A549 (cell line): ENCODE data around the gene FLT3LG.

Experiments used
- BHLHE40 ChIP-seq: IDR thresholded peaks from 2 replicates; pipeline ENCODE4 v1.6.1; 2012; ENCODE audit warnings: low read depth, low read length, inconsistent platforms
- EHF ChIP-seq: fragments of 250-450 bp; sonication (Bioruptor Pico); IDR thresholded peaks from 2 replicates; pipeline ENCODE4 v1.5.0; 2020; ENCODE audit warnings: mild to moderate bottlenecking
- HDAC2 ChIP-seq: fragments of 200-600 bp; sonication (generic); IDR thresholded peaks from 2 replicates; pipeline ENCODE4 v1.6.1; 2016
- MYC ChIP-seq: IDR thresholded peaks from 2 replicates; pipeline ENCODE4 v1.6.1; 2012; ENCODE audit warnings: mild to moderate bottlenecking, inconsistent platforms, low read length, improper control_type of control experiment, borderline replicate concordance
- POLR2A ChIP-seq: IDR thresholded peaks from 2 replicates; pipeline ENCODE4 v1.6.1; 2012; ENCODE audit warnings: mild to moderate bottlenecking, low read length
- RAD21 ChIP-seq, 2 experiments: fragments of >200 bp in 1 of 2; sonication (Bioruptor Twin) in 1 of 2; formaldehyde crosslinking in 1 of 2; IDR thresholded peaks in 1 of 2; conservative IDR thresholded peaks in 1 of 2; 2 replicates in 1 of 2; 3 replicates in 1 of 2; pipeline ENCODE4 v1.6.1; 2012 to 2018; ENCODE audit warnings: inconsistent platforms in 1 of 2
- TF ChIP-seq, protein P1 (sequence below): fragments of 200-600 bp; sonication (generic); IDR thresholded peaks from 2 replicates; pipeline ENCODE4 v1.6.1; 2016; ENCODE audit warnings: antibody characterized with exemption, mild to moderate bottlenecking, moderate library complexity
- TF ChIP-seq, protein P2 (sequence below): fragments of >200 bp; sonication (Bioruptor Twin); formaldehyde crosslinking; IDR thresholded peaks from 3 replicates; pipeline ENCODE4 v1.5.1; 2016

DNA sequence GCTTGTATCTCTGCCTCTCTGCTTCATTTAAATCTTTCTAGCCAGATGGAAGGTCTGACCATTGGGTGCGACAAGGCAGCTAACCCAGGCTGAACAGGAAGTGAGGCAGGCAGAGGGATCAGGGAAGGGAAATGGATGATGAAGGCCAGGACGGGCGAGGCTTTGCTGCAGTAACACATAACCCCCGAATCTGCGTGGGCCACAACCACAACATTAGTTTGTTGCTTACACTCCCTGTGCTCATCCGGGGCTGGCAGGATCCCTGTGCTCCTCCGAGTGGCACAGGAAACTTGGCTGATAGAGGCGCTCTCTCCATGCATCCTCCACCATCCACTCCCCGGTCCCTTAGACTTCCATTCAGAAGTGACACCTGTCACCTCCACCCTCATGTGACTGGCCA, 1.1 kb upstream of the FLT3LG start:
- TF ChIP-seq, protein P1, sequence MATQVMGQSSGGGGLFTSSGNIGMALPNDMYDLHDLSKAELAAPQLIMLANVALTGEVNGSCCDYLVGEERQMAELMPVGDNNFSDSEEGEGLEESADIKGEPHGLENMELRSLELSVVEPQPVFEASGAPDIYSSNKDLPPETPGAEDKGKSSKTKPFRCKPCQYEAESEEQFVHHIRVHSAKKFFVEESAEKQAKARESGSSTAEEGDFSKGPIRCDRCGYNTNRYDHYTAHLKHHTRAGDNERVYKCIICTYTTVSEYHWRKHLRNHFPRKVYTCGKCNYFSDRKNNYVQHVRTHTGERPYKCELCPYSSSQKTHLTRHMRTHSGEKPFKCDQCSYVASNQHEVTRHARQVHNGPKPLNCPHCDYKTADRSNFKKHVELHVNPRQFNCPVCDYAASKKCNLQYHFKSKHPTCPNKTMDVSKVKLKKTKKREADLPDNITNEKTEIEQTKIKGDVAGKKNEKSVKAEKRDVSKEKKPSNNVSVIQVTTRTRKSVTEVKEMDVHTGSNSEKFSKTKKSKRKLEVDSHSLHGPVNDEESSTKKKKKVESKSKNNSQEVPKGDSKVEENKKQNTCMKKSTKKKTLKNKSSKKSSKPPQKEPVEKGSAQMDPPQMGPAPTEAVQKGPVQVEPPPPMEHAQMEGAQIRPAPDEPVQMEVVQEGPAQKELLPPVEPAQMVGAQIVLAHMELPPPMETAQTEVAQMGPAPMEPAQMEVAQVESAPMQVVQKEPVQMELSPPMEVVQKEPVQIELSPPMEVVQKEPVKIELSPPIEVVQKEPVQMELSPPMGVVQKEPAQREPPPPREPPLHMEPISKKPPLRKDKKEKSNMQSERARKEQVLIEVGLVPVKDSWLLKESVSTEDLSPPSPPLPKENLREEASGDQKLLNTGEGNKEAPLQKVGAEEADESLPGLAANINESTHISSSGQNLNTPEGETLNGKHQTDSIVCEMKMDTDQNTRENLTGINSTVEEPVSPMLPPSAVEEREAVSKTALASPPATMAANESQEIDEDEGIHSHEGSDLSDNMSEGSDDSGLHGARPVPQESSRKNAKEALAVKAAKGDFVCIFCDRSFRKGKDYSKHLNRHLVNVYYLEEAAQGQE, result no peak
- TF ChIP-seq BHLHE40, result no peak
- TF ChIP-seq, protein P2, sequence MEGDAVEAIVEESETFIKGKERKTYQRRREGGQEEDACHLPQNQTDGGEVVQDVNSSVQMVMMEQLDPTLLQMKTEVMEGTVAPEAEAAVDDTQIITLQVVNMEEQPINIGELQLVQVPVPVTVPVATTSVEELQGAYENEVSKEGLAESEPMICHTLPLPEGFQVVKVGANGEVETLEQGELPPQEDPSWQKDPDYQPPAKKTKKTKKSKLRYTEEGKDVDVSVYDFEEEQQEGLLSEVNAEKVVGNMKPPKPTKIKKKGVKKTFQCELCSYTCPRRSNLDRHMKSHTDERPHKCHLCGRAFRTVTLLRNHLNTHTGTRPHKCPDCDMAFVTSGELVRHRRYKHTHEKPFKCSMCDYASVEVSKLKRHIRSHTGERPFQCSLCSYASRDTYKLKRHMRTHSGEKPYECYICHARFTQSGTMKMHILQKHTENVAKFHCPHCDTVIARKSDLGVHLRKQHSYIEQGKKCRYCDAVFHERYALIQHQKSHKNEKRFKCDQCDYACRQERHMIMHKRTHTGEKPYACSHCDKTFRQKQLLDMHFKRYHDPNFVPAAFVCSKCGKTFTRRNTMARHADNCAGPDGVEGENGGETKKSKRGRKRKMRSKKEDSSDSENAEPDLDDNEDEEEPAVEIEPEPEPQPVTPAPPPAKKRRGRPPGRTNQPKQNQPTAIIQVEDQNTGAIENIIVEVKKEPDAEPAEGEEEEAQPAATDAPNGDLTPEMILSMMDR, result no peak
- no peak for TF ChIP-seq MYC
- TF ChIP-seq RAD21 (conservative IDR thresholded peaks at IDR 0.05 in 1 of 2, IDR thresholded peaks at IDR 0.05 in 1 of 2), result no peak
- TF ChIP-seq POLR2A, result 0 out of 2 replicates have a peak, but pooled peaks have one; percentile 11
- no peak for TF ChIP-seq EHF (CRISPR knock-in tag)
- TF ChIP-seq HDAC2, result no peak
